ENCODE results near the gene TMED3.
A peak's percentile ranks its signal among the peaks of the same experiment; 100 is the strongest.

- TF ChIP-seq, protein P1, sequence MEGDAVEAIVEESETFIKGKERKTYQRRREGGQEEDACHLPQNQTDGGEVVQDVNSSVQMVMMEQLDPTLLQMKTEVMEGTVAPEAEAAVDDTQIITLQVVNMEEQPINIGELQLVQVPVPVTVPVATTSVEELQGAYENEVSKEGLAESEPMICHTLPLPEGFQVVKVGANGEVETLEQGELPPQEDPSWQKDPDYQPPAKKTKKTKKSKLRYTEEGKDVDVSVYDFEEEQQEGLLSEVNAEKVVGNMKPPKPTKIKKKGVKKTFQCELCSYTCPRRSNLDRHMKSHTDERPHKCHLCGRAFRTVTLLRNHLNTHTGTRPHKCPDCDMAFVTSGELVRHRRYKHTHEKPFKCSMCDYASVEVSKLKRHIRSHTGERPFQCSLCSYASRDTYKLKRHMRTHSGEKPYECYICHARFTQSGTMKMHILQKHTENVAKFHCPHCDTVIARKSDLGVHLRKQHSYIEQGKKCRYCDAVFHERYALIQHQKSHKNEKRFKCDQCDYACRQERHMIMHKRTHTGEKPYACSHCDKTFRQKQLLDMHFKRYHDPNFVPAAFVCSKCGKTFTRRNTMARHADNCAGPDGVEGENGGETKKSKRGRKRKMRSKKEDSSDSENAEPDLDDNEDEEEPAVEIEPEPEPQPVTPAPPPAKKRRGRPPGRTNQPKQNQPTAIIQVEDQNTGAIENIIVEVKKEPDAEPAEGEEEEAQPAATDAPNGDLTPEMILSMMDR (IDR thresholded peaks at IDR 0.05; ENCODE audit: poor library complexity), result peak; percentile 73
- no peak for TF ChIP-seq EZH2phosphoT487 (IDR thresholded peaks at IDR 0.05; ENCODE audit: low read depth, severe bottlenecking, unreplicated experiment)
- TF ChIP-seq EZH2 (IDR thresholded peaks at IDR 0.05; ENCODE audit: borderline replicate concordance), result no peak
Measured at GRCh38 chr15:79339588-79340314, 28.8 kb downstream of the TMED3 start.

All from hepatocyte (in vitro differentiated cells).